Astrocyte of the cerebellum (primary cell): ENCODE measurements around the gene ANKRD49.

Experiments used
- DNase-seq: peaks from one replicate; pipeline ENCODE4 v3.0.0-alpha.2; 2011; ENCODE audit warnings: low read depth
- H3K4me3 ChIP-seq: 2 replicates; pipeline ENCODE4 v1.5.1; 2011; ENCODE audit warnings: mild to moderate bottlenecking, low read depth, low read length, moderate library complexity
- in situ Hi-C: cut with HindIII; loops from 2 replicates; pipeline ENCODE4 v1.10.0; 2017; ENCODE audit warnings: low sequenced_read_pairs
- TF ChIP-seq, protein P1 (sequence below): IDR thresholded peaks from 2 replicates; pipeline ENCODE4 v1.5.1; 2012; ENCODE audit warnings: low read length, low read depth, moderate library complexity, mild to moderate bottlenecking; ENCODE audit errors: missing control alignments

ANKRD49 gene

GRCh38 chr11:94493281-94494125 is at the start of gene ANKRD49, which contains the start of gene MRE11:
Gene ANKRD49 (plus strand): TSS chr11:94493984. CDS start chr11:94496694, 2,710 bp downstream.
Gene MRE11 (minus strand): TSS chr11:94493844. CDS start chr11:94492801, 1,043 bp downstream.
- in situ Hi-C loops, result no loop called here
- peak within 1 kb of the TSS; percentile 88 for H3K4me3 ChIP-seq
- TF ChIP-seq, protein P1, sequence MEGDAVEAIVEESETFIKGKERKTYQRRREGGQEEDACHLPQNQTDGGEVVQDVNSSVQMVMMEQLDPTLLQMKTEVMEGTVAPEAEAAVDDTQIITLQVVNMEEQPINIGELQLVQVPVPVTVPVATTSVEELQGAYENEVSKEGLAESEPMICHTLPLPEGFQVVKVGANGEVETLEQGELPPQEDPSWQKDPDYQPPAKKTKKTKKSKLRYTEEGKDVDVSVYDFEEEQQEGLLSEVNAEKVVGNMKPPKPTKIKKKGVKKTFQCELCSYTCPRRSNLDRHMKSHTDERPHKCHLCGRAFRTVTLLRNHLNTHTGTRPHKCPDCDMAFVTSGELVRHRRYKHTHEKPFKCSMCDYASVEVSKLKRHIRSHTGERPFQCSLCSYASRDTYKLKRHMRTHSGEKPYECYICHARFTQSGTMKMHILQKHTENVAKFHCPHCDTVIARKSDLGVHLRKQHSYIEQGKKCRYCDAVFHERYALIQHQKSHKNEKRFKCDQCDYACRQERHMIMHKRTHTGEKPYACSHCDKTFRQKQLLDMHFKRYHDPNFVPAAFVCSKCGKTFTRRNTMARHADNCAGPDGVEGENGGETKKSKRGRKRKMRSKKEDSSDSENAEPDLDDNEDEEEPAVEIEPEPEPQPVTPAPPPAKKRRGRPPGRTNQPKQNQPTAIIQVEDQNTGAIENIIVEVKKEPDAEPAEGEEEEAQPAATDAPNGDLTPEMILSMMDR, result no peak
- peak; percentile 96 for DNase-seq

GRCh38 chr11:94445641-94446040 is 48.1 kb upstream of the ANKRD49 start:
- TF ChIP-seq, protein P1, result no peak
- in situ Hi-C loops, result no loop called here
- DNase-seq, result no peak
- no peak overlapping the region for H3K4me3 ChIP-seq

DNA sequence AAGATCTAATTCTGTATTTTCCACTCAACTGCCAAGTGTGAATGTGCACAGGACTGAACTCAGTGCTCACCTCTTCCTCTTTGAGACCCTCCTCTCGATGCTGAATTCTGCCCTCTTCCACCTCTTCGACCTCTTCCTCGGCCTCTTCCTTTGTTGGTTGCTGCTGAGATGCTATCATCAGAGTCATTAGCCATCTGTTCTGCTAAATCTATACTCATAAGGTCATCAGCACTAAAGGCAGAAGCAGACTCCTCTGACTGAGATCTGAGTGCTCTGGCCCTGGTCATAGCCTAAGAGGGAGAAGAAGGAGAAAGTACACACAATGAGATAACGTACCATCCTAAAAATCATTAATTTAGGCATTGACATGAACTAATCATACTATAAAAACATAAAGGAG is 46.6 kb upstream of the ANKRD49 start:
- in situ Hi-C loops, result no loop called here
- no peak for DNase-seq
- TF ChIP-seq, protein P1, result no peak
- H3K4me3 ChIP-seq, result no peak overlapping the region

- TF ChIP-seq, protein P1, result no peak
- DNase-seq, result no peak
- in situ Hi-C loops, result no loop called here
- H3K4me3 ChIP-seq, result no peak overlapping the region
Observed at GRCh38 chr11:94449029-94449428, 44.8 kb upstream of the ANKRD49 start.

GRCh38 chr11:94449437-94449836 is 44.3 kb upstream of the ANKRD49 start:
- no peak overlapping the region for H3K4me3 ChIP-seq
- in situ Hi-C loops, result no loop called here
- no peak for DNase-seq
- TF ChIP-seq, protein P1, result no peak

GRCh38 chr11:94450048-94450447 is 43.7 kb upstream of the ANKRD49 start:
- no peak for DNase-seq
- in situ Hi-C loops, result no loop called here
- TF ChIP-seq, protein P1, result no peak
- H3K4me3 ChIP-seq, result no peak overlapping the region
